ENCODE measurements around the gene TSPAN3.

- TF ChIP-seq CTCF (IDR thresholded peaks at IDR 0.05) (no peak), POLR2AphosphoS5 (IDR thresholded peaks at IDR 0.05) (no peak), POLR2A (IDR thresholded peaks at IDR 0.05) (no peak), EP300 (IDR thresholded peaks at IDR 0.05) (no peak)
Observed at GRCh38 chr15:77045985-77046384, 24.9 kb downstream of the TSPAN3 start.
